Jurkat, Clone E6-1 (cell line): ENCODE data around the gene UBQLN4.

Source experiments
- DNase-seq: peaks from one replicate; pipeline ENCODE4 v3.0.0-alpha.2; 2011; ENCODE audit warnings: low read depth, low spot score
- H3K4me3 ChIP-seq: 2 replicates; pipeline ENCODE4 v1.5.1; 2011; ENCODE audit warnings: mild to moderate bottlenecking, low read length, control low read depth, moderate library complexity

UBQLN4 gene

GRCh38 chr1:156026588-156026987 lies 27.0 kb downstream of the UBQLN4 start:
- no peak overlapping the region for H3K4me3 ChIP-seq
- DNase-seq: no peak

GRCh38 chr1:156025876-156026275 lies 27.7 kb downstream of the UBQLN4 start:
- DNase-seq: peak; percentile 17
- H3K4me3 ChIP-seq: no peak overlapping the region

GRCh38 chr1:156024801-156025200 lies 28.8 kb downstream of the UBQLN4 start:
- DNase-seq: no peak
- H3K4me3 ChIP-seq: no peak overlapping the region

- DNase-seq: no peak
- H3K4me3 ChIP-seq: no peak overlapping the region
Observed at GRCh38 chr1:156021954-156022353, 31.6 kb downstream of the UBQLN4 start.

GRCh38 chr1:156021093-156021428 lies 32.5 kb downstream of the UBQLN4 start:
- H3K4me3 ChIP-seq: peak overlapping the region; percentile 93
- DNase-seq: no peak

GRCh38 chr1:156020293-156021092 lies 33.1 kb downstream of the UBQLN4 start, which contains the start of gene SSR2:
Gene SSR2 (minus strand): TSS chr1:156020951. CDS start chr1:156020167, 784 bp downstream.
- peak within 1 kb of the TSS; percentile 93 for H3K4me3 ChIP-seq
- peak; percentile 86 for DNase-seq

- peak overlapping the region; percentile 93 for H3K4me3 ChIP-seq
- no peak for DNase-seq
Observed at GRCh38 chr1:156019946-156020292, 33.7 kb downstream of the UBQLN4 start.

GRCh38 chr1:156014829-156015228 lies 38.8 kb downstream of the UBQLN4 start:
- no peak for DNase-seq
- no peak overlapping the region for H3K4me3 ChIP-seq

GRCh38 chr1:156012051-156012817 lies 41.4 kb downstream of the UBQLN4 start:
- no peak for DNase-seq
- no peak overlapping the region for H3K4me3 ChIP-seq

GRCh38 chr1:156009404-156009803 lies 44.2 kb downstream of the UBQLN4 start:
- H3K4me3 ChIP-seq: no peak overlapping the region
- no peak for DNase-seq

- no peak for DNase-seq
- H3K4me3 ChIP-seq: no peak overlapping the region
Observed at GRCh38 chr1:156006666-156007376, 46.8 kb downstream of the UBQLN4 start.

GRCh38 chr1:156004843-156005584 lies 48.6 kb downstream of the UBQLN4 start:
- peak; percentile 90 for DNase-seq
- H3K4me3 ChIP-seq: peak overlapping the region; percentile 5; the same call in 1 of the 2 replicates

GRCh38 chr1:156003923-156004188 lies 49.7 kb downstream of the UBQLN4 start:
- H3K4me3 ChIP-seq: no peak overlapping the region
- no peak for DNase-seq

GRCh38 chr1:156002188-156002911 lies 51.2 kb downstream of the UBQLN4 start:
- no peak overlapping the region for H3K4me3 ChIP-seq

GRCh38 chr1:156001662-156002171 lies 51.9 kb downstream of the UBQLN4 start:
- DNase-seq: no peak
- H3K4me3 ChIP-seq: no peak overlapping the region

More at GRCh38 chr1:156002188-156002911, 51.2 kb downstream of the UBQLN4 start:
- no peak for DNase-seq

- no peak for DNase-seq
- H3K4me3 ChIP-seq: no peak overlapping the region
Observed at GRCh38 chr1:156001021-156001661, 52.5 kb downstream of the UBQLN4 start.

- no peak overlapping the region for H3K4me3 ChIP-seq
- DNase-seq: no peak
Observed at GRCh38 chr1:155999964-156000363, 53.6 kb downstream of the UBQLN4 start.

- no peak for DNase-seq
- H3K4me3 ChIP-seq: no peak overlapping the region
Observed at GRCh38 chr1:155996166-155996565, 57.4 kb downstream of the UBQLN4 start.
